MM.1S (cell line): Measurements from ENCODE around the gene CARD11.

Experiments used
- EZH2 ChIP-seq: fragments of 300-600 bp; sonication (generic); optimal IDR thresholded peaks from 2 replicates; pipeline ENCODE3; 2017; ENCODE audit warnings: low read depth, mild to moderate bottlenecking, antibody characterized with exemption, low read length, mixed read lengths
- TF ChIP-seq, protein P1 (sequence below): fragments of 300-600 bp; sonication (generic); IDR thresholded peaks from 2 replicates; pipeline ENCODE4 v1.5.1; 2016; ENCODE audit warnings: antibody characterized with exemption, low read length, mixed read lengths

DNA sequence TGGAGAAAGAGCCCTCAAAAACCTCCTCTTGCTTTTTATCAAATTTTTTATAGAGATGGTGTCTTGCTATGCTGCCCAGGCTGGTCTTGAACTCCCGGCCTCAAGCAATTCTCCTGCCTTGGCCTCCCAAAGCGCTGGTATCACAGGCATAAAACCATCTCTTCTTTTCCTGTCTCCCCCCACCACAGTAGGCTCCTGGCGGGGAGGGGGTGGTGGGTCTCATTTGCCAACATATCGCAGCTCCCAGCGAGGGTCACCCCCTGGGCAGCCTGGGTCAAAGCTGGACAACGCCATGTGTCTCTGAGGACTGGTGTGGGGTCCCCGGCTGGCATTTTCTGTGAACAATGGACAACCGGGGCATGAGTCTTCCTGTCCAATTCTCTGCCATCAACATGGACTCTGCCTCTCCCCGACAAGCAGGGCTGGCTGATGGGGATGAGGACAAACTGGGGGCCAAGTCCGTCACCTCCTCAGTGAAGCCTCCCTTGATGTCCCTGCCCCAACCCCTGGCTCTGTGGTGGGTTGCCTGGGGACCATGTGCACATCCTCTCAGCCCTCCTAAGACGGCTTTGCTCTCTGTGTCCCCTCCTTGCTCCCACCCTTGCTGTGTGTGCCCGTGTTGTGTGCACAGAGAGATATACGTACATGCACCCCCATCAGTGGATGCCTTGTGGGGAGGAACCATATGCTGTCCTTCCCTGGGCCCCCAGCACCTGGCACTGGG is 113.2 kb downstream of the CARD11 start:
- TF ChIP-seq, protein P1, sequence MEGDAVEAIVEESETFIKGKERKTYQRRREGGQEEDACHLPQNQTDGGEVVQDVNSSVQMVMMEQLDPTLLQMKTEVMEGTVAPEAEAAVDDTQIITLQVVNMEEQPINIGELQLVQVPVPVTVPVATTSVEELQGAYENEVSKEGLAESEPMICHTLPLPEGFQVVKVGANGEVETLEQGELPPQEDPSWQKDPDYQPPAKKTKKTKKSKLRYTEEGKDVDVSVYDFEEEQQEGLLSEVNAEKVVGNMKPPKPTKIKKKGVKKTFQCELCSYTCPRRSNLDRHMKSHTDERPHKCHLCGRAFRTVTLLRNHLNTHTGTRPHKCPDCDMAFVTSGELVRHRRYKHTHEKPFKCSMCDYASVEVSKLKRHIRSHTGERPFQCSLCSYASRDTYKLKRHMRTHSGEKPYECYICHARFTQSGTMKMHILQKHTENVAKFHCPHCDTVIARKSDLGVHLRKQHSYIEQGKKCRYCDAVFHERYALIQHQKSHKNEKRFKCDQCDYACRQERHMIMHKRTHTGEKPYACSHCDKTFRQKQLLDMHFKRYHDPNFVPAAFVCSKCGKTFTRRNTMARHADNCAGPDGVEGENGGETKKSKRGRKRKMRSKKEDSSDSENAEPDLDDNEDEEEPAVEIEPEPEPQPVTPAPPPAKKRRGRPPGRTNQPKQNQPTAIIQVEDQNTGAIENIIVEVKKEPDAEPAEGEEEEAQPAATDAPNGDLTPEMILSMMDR, result no peak
- TF ChIP-seq EZH2, result no peak
